ENCODE data around the gene MBNL3. TPM values are rescaled to one million over a fixed set of nuclear protein-coding genes. Genes with fewer than 3 reads are reported as not detected.
A peak's percentile ranks its signal among the peaks of the same experiment; 100 is the strongest.
"Not testable (repeated sequence)": the region's sequence is repeated elsewhere in the genome, so short reads cannot be mapped to it uniquely, and the experiment has no call there.

The MBNL3 gene
- total RNA-seq, 1 experiment from 2014 or later, result 0.11 TPM

GRCh38 chrX:132467989-132468388 is 20.8 kb downstream of the MBNL3 start:
- no peak for DNase-seq (ENCODE audit: low read depth in 1 of 2, low spot score in 2 of 2)
- Histone ChIP-seq H3K27ac (no peak overlapping the region), H3K4me3 (no peak overlapping the region), H3K4me1 (replicated peaks) (no peaks in the 10 kb centered on the region), H3K36me3 (no peaks in the 10 kb centered on the region), H3K27me3 (replicated peaks) (no peaks in the 10 kb centered on the region), H3K9me3 (replicated peaks) (no peaks in the 10 kb centered on the region)

DNA sequence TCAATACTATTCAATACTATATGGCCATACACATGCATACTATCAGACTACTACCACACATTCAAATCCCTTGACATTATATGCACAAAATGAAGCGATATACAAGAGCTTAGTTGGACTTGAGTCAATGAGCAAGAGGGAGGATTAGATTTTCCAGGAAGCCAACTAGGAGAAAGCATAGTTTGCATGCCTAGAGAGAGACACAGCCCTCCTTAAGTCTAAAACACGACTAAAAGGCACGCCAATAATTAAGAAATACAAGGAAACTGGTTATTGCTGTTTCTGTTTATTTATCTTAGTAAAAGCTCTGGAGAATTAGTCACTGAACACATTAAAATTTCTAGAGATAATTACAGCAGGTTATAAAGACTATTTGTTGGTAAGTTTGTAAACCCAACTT is 21.8 kb downstream of the MBNL3 start:
- H3K4me1 ChIP-seq (replicated peaks), result no peaks in the 10 kb centered on the region

DNA sequence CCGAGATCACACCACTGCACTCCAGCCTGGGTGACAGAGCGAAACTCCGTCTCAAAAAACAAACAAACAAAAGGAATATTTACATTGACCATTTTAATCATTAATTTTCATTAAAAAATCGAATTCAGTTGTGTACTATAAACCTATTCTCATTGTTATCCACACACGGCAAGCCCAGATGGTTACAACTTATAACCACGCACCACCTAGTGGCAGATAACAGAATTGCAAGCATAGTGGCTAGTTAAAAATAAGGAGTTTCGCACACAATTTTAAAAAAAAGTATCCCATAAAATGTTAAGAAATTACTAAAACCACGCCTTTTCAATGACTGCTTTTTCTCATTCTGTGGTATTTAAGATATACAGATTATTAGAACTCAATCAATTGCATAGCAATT is 25.4 kb downstream of the MBNL3 start:
- Histone ChIP-seq H3K27ac (no peak overlapping the region), H3K4me3 (no peak overlapping the region)
- no peak for DNase-seq (ENCODE audit: low read depth in 1 of 2, low spot score in 2 of 2)

More for the DNA sequence above, 21.8 kb downstream of the MBNL3 start:
- H3K9me3 ChIP-seq (replicated peaks), result no peaks in the 10 kb centered on the region
- no peak overlapping the region for H3K4me3 ChIP-seq
- H3K36me3 ChIP-seq, result no peaks in the 10 kb centered on the region
- H3K27ac ChIP-seq, result no peak overlapping the region
- DNase-seq (ENCODE audit: low read depth in 1 of 2, low spot score in 2 of 2), result no peak
- no peaks in the 10 kb centered on the region for H3K27me3 ChIP-seq (replicated peaks)

DNA sequence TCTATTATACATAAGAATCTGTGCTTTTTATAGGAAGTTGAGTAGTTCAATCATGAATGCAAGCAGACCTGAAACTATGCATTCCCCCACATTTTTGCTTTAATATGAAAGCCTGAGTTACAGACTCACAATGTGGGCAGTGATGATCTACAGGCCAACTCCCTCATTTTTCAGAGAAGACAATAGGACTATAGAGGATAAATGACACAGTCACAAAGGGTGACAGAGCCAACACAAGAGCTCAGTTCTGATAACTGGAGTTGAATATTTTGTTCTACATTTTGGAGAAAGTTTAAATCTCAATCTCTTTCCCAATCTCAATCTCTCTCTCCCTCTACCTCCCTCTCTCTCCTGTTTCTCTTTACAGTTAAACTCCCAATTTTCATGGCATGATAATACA is 27.0 kb downstream of the MBNL3 start:
- Histone ChIP-seq H3K9me3 (replicated peaks) (no peaks in the 10 kb centered on the region), H3K36me3 (no peaks in the 10 kb centered on the region)
- no peak for DNase-seq (ENCODE audit: low read depth in 1 of 2, low spot score in 2 of 2)

More for the DNA sequence above, 25.4 kb downstream of the MBNL3 start:
- H3K27me3 ChIP-seq (replicated peaks), result no peaks in the 10 kb centered on the region
- no peaks in the 10 kb centered on the region for H3K4me1 ChIP-seq (replicated peaks)
- H3K36me3 ChIP-seq, result no peaks in the 10 kb centered on the region
- no peaks in the 10 kb centered on the region for H3K9me3 ChIP-seq (replicated peaks)

DNA sequence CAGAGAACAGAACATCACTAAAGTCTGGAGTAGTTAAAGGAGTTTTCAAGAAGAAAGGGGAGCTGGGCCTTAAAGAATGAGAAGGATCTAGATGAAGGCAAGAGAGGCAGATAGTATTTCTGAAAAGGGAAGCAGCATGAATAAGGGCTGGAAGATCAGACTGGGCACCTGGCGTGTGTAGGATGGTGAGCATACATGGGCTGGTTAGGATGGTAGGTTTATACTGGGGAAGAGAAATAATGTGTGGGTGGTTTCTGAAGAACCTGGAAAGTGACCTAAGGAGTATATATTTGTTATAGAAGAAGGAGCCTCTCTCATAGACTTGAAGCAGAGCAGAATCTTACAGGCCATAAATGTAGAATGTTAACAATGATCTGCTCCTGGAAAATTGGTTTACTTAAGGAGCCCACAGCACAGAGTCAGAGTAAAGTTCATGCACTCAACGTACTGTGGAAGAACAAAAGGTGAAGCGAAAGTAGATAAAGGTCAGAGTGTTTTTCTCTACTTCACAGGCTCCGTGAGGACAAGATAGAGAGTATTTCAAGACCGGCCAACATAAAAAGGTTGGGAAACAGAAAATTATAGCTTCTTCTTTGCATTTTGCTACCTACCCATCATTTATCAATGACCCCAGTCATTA is 35.8 kb downstream of the MBNL3 start:
- Histone ChIP-seq H3K27ac (no peak overlapping the region), H3K27me3 (replicated peaks) (no peaks in the 10 kb centered on the region), H3K9me3 (replicated peaks) (no peaks in the 10 kb centered on the region), H3K36me3 (no peaks in the 10 kb centered on the region), H3K4me1 (replicated peaks) (no peaks in the 10 kb centered on the region), H3K4me3 (no peak overlapping the region)
- no peak for DNase-seq (ENCODE audit: low read depth in 1 of 2, low spot score in 2 of 2)

More for the DNA sequence above, 27.0 kb downstream of the MBNL3 start:
- Histone ChIP-seq H3K4me3 (no peak overlapping the region), H3K27ac (no peak overlapping the region), H3K27me3 (replicated peaks) (no peaks in the 10 kb centered on the region), H3K4me1 (replicated peaks) (no peaks in the 10 kb centered on the region)

DNA sequence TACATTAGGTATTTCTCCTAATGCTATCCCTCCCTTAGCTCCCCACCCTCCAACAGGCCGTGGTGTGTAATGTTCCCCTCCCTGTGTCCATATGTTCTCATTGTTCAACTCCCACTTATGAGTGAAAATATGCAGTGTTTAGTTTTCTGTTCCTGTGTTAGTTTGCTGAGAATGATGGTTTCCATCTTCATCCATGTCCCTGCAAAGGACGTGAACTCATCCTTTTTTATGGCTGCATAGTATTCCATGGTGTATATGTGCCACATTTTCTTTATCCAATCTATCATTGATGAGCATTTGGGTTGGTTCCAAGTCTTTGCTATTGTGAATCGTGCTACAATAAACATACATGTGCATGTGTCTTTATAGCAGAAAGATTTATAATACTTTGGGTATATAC is 42.9 kb downstream of the MBNL3 start:
- not testable (repeated sequence) for H3K9me3 ChIP-seq (replicated peaks); H3K4me3 ChIP-seq; H3K36me3 ChIP-seq; DNase-seq (ENCODE audit: low read depth in 1 of 2, low spot score in 2 of 2); H3K4me1 ChIP-seq (replicated peaks); H3K27ac ChIP-seq; H3K27me3 ChIP-seq (replicated peaks)

GRCh38 chrX:132444936-132445335 is 43.9 kb downstream of the MBNL3 start:
- no peaks in the 10 kb centered on the region for H3K9me3 ChIP-seq (replicated peaks)
- H3K4me3 ChIP-seq, result no peak overlapping the region
- DNase-seq (ENCODE audit: low read depth in 1 of 2, low spot score in 2 of 2), result no peak
- no peaks in the 10 kb centered on the region for H3K4me1 ChIP-seq (replicated peaks)
- no peak overlapping the region for H3K27ac ChIP-seq
- H3K36me3 ChIP-seq, result no peaks in the 10 kb centered on the region
- no peaks in the 10 kb centered on the region for H3K27me3 ChIP-seq (replicated peaks)

DNA sequence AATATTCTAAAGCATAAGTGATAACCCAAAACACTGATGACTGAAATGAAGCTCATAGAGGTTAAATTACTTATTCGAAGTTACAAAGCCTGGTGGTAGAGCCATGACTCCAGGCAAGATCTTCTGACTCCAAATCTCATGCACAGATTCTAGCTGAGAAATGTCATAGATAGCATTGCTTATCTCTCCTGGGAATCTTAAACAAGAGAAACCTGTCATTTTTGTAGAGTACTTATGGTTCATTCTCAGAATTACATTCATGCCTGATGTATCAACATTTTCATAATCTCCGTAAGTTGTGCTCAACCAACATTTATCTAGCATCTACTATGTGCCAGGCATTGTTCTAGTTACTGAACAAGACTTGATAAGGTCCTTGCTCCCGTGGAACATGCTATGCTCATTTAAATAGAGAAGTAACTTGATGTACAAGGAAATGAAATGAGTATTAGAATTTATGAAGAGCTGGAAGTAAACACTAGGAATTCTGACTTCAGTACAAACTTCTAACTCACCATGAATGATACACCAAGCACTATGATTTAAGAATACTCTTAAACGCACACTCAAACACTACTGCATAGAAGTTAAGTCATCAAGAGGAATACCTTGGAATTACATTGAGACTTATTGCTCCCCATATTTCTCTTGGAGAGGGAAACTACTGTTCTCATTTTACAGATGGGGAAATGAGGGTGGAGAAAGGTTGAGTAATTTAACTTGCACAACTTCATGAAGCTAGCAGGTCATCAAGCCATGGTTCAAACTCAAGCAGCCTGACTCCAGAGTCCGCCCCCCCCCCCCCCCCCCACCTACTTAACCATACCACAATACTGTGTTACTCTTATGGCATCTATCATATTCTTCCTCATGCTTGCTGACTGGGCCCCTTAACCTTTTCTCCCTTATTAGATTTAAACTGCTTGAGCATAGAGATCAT is 45.4 kb downstream of the MBNL3 start:
- no peak for DNase-seq (ENCODE audit: low read depth in 1 of 2, low spot score in 2 of 2)
- Histone ChIP-seq H3K9me3 (replicated peaks) (no peaks in the 10 kb centered on the region), H3K27me3 (replicated peaks) (no peaks in the 10 kb centered on the region), H3K4me1 (replicated peaks) (no peaks in the 10 kb centered on the region), H3K27ac (no peak overlapping the region), H3K4me3 (no peak overlapping the region), H3K36me3 (no peaks in the 10 kb centered on the region)

- Histone ChIP-seq H3K27ac (no peak overlapping the region), H3K9me3 (replicated peaks) (no peaks in the 10 kb centered on the region), H3K36me3 (no peaks in the 10 kb centered on the region), H3K27me3 (replicated peaks) (no peaks in the 10 kb centered on the region), H3K4me1 (replicated peaks) (no peaks in the 10 kb centered on the region), H3K4me3 (no peak overlapping the region)
- DNase-seq (ENCODE audit: low read depth in 1 of 2, low spot score in 2 of 2), result no peak
Measured at GRCh38 chrX:132442691-132443090, 46.1 kb downstream of the MBNL3 start.

- no peaks in the 10 kb centered on the region for H3K36me3 ChIP-seq
- no peak overlapping the region for H3K4me3 ChIP-seq
- no peaks in the 10 kb centered on the region for H3K27me3 ChIP-seq (replicated peaks)
- no peaks in the 10 kb centered on the region for H3K9me3 ChIP-seq (replicated peaks)
- H3K4me1 ChIP-seq (replicated peaks), result no peaks in the 10 kb centered on the region
- no peak for DNase-seq (ENCODE audit: low read depth in 1 of 2, low spot score in 2 of 2)
- H3K27ac ChIP-seq, result no peak overlapping the region
Measured at GRCh38 chrX:132435222-132435621, 53.6 kb downstream of the MBNL3 start.

DNA sequence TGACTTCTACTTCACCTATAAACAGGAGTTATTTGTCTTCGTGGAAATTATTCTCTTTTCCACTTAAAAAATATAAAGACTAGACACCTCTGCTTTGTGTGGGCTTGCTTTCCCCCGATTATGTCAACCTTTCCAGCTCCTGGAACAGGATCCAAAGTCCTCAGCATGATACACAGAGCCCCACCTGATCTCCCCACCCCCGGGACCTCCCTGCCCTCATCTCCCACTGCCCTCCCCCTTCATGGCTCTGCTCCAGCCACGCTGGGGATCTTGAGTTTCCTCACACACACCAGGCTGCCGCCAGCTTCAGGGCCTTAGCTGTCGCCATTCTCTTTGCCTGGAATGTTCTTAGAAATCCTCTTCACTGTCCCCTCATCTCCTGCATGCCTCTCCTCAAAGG is 55.3 kb downstream of the MBNL3 start:
- DNase-seq (ENCODE audit: low read depth in 1 of 2, low spot score in 2 of 2), result no peak
- Histone ChIP-seq H3K36me3 (no peaks in the 10 kb centered on the region), H3K4me1 (replicated peaks) (no peaks in the 10 kb centered on the region), H3K27me3 (replicated peaks) (no peaks in the 10 kb centered on the region), H3K27ac (no peak overlapping the region), H3K4me3 (no peak overlapping the region), H3K9me3 (replicated peaks) (no peaks in the 10 kb centered on the region)

- Histone ChIP-seq H3K4me3 (no peak overlapping the region), H3K4me1 (replicated peaks) (no peaks in the 10 kb centered on the region), H3K27me3 (replicated peaks) (no peaks in the 10 kb centered on the region), H3K9me3 (replicated peaks) (no peaks in the 10 kb centered on the region), H3K36me3 (no peaks in the 10 kb centered on the region), H3K27ac (no peak overlapping the region)
- no peak for DNase-seq (ENCODE audit: low read depth in 1 of 2, low spot score in 2 of 2)
Measured at GRCh38 chrX:132433001-132433400, 55.8 kb downstream of the MBNL3 start.

GRCh38 chrX:132428896-132429295 is 59.9 kb downstream of the MBNL3 start:
- H3K36me3 ChIP-seq, result no peaks in the 10 kb centered on the region
- no peak for DNase-seq (ENCODE audit: low read depth in 1 of 2, low spot score in 2 of 2)

DNA sequence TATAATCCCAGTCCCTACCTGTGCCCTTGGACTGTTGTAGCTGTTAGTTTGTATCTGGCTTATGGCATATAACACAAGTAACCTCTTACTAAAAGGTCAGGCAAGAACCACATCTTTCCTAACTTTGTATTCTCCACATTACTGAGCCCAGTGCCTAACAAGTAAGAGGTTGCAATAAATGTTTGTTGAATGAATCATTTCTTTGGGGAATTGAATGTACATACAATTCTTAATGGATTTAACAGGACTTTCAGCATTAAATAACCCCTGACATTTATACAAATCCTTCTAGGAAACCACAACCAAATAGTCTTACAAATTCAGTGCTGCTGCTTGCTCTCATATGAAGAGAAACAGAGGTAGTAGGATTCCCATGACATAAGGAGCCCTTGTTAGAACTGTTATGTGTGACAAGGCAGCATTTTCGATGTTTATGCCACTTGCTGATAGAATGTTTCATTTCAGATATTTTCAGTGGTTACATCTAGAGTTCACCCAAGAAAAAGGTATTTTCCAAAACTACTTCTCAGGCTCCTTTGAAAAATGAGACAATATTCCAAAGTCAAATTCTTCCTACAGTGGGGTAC is 62.0 kb downstream of the MBNL3 start:
- Histone ChIP-seq H3K27me3 (replicated peaks) (no peaks in the 10 kb centered on the region), H3K9me3 (replicated peaks) (no peaks in the 10 kb centered on the region), H3K4me3 (no peak overlapping the region), H3K4me1 (replicated peaks) (no peaks in the 10 kb centered on the region), H3K27ac (no peak overlapping the region), H3K36me3 (no peaks in the 10 kb centered on the region)
- DNase-seq (ENCODE audit: low read depth in 1 of 2, low spot score in 2 of 2), result peak in 1 of 2 experiments; percentile 1

More at GRCh38 chrX:132428896-132429295, 59.9 kb downstream of the MBNL3 start:
- no peaks in the 10 kb centered on the region for H3K9me3 ChIP-seq (replicated peaks)
- no peak overlapping the region for H3K27ac ChIP-seq
- no peaks in the 10 kb centered on the region for H3K4me1 ChIP-seq (replicated peaks)
- no peaks in the 10 kb centered on the region for H3K27me3 ChIP-seq (replicated peaks)
- H3K4me3 ChIP-seq, result no peak overlapping the region

All from SJSA1 (cell line).